Measurements from ENCODE around the gene BCL11B. TPM values are rescaled to one million over a fixed set of nuclear protein-coding genes. Genes with fewer than 3 reads are reported as not detected.

The BCL11B gene
- total and polyA plus RNA-seq, 10 of the 15 experiments (the other 5 are each of a cell fraction or from before 2014, with no cell fraction given) = 0.38 to 5.5 (median 1.3) TPM

DNA sequence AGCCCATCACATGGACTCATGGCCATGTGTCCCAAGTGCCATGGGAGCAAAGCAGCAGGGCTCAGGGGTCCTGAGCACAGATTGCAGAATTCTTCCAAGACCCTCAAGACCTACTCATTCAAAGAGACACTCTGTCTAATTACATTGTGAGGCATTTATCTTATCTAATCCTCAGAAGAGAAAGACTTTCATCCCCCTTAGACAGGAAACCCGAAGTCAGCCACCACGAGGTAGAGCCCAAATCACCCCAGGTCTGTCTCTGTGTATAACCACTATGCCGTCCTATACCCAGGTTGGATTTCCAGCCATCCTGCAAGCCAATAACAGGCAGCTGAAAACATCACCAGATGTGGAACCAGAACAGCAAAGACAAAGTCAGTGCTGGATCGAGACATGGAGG lies 8.9 kb upstream of the BCL11B start (continued):
- TF ChIP-seq, protein P1, sequence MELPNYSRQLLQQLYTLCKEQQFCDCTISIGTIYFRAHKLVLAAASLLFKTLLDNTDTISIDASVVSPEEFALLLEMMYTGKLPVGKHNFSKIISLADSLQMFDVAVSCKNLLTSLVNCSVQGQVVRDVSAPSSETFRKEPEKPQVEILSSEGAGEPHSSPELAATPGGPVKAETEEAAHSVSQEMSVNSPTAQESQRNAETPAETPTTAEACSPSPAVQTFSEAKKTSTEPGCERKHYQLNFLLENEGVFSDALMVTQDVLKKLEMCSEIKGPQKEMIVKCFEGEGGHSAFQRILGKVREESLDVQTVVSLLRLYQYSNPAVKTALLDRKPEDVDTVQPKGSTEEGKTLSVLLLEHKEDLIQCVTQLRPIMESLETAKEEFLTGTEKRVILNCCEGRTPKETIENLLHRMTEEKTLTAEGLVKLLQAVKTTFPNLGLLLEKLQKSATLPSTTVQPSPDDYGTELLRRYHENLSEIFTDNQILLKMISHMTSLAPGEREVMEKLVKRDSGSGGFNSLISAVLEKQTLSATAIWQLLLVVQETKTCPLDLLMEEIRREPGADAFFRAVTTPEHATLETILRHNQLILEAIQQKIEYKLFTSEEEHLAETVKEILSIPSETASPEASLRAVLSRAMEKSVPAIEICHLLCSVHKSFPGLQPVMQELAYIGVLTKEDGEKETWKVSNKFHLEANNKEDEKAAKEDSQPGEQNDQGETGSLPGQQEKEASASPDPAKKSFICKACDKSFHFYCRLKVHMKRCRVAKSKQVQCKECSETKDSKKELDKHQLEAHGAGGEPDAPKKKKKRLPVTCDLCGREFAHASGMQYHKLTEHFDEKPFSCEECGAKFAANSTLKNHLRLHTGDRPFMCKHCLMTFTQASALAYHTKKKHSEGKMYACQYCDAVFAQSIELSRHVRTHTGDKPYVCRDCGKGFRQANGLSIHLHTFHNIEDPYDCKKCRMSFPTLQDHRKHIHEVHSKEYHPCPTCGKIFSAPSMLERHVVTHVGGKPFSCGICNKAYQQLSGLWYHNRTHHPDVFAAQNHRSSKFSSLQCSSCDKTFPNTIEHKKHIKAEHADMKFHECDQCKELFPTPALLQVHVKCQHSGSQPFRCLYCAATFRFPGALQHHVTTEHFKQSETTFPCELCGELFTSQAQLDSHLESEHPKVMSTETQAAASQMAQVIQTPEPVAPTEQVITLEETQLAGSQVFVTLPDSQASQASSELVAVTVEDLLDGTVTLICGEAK (IDR thresholded peaks at IDR 0.05; ENCODE audit: borderline replicate concordance) = no peak
- no peak for TF ChIP-seq POLR2A (IDR thresholded peaks at IDR 0.05; ENCODE audit: low read depth, low read length)
- TF ChIP-seq TBL1XR1 (IDR thresholded peaks at IDR 0.05; ENCODE audit: low read depth, low read length) = no peak
- no peak for TF ChIP-seq ZZZ3 (IDR thresholded peaks at IDR 0.05; ENCODE audit: control insufficient read depth, insufficient read length, low read depth)
- no peak for TF ChIP-seq RUNX3 (IDR thresholded peaks at IDR 0.05; ENCODE audit: low read length)

DNA sequence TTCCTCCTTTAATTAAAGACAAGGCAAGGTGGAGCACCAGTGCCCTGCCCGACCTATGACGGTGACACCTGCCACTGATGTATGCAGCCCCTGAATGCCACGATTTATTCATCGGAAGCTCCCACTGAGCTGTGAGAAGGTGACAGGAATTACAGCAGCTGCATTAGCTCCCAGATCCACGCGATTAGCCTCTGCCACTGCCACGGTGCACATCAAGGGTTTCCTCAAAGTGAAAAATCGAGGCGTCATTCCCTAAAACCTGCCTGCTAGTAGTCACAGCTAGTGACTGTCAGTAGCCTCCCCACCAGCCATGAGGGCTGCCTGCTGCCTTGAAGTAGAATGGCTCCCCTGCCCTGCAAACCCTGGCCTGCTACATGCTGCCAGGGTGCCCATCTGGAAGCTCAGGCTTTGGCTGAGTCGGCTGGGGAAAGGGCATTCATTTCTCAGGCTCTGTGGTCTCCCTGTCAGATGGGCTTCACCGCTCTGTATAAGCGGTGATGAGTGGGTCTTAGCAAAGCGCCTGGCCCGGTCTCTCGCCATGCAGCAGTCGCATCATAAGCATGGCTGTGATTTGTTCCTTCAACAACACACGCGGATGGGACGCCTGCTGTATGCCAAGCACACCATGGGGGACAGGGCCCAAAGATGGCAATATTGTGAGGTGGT lies 8.2 kb upstream of the BCL11B start:
- POLR2A ChIA-PET = no interaction called here
- intact Hi-C loops (cut with micrococcal nuclease; ENCODE audit: unreplicated experiment) = no loop called here
- TF ChIP-seq DPF2 (IDR thresholded peaks at IDR 0.05) (no peak), NFYA (IDR thresholded peaks at IDR 0.05; ENCODE audit: borderline replicate concordance, low read depth, low read length) (no peak), ZSCAN29 (IDR thresholded peaks at IDR 0.05) (no peak), CEBPB (IDR thresholded peaks at IDR 0.05; ENCODE audit: borderline replicate concordance in 1 of 2, low read depth in 2 of 2, low read length in 2 of 2) (no peak), MTA2 (IDR thresholded peaks at IDR 0.05; ENCODE audit: low read depth) (no peak), GATAD2B (conservative IDR thresholded peaks at IDR 0.05; ENCODE audit: low read depth) (no peak), POLR2AphosphoS2 (IDR thresholded peaks at IDR 0.05; ENCODE audit: low read depth, low read length) (no peak), MEF2B (IDR thresholded peaks at IDR 0.05; ENCODE audit: partially characterized antibody, poor library complexity, severe bottlenecking) (no peak)
- TF ChIP-seq, protein P2, sequence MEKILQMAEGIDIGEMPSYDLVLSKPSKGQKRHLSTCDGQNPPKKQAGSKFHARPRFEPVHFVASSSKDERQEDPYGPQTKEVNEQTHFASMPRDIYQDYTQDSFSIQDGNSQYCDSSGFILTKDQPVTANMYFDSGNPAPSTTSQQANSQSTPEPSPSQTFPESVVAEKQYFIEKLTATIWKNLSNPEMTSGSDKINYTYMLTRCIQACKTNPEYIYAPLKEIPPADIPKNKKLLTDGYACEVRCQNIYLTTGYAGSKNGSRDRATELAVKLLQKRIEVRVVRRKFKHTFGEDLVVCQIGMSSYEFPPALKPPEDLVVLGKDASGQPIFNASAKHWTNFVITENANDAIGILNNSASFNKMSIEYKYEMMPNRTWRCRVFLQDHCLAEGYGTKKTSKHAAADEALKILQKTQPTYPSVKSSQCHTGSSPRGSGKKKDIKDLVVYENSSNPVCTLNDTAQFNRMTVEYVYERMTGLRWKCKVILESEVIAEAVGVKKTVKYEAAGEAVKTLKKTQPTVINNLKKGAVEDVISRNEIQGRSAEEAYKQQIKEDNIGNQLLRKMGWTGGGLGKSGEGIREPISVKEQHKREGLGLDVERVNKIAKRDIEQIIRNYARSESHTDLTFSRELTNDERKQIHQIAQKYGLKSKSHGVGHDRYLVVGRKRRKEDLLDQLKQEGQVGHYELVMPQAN (conservative IDR thresholded peaks at IDR 0.05) = no peak
- TF ChIP-seq, protein P3, sequence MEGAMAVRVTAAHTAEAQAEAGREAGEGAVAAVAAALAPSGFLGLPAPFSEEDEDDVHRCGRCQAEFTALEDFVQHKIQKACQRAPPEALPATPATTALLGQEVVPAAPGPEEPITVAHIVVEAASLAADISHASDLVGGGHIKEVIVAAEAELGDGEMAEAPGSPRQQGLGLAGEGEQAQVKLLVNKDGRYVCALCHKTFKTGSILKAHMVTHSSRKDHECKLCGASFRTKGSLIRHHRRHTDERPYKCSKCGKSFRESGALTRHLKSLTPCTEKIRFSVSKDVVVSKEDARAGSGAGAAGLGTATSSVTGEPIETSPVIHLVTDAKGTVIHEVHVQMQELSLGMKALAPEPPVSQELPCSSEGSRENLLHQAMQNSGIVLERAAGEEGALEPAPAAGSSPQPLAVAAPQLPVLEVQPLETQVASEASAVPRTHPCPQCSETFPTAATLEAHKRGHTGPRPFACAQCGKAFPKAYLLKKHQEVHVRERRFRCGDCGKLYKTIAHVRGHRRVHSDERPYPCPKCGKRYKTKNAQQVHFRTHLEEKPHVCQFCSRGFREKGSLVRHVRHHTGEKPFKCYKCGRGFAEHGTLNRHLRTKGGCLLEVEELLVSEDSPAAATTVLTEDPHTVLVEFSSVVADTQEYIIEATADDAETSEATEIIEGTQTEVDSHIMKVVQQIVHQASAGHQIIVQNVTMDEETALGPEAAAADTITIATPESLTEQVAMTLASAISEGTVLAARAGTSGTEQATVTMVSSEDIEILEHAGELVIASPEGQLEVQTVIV (IDR thresholded peaks at IDR 0.05; ENCODE audit: borderline replicate concordance, partially characterized antibody) = no peak

More for the DNA sequence above, 8.2 kb upstream of the BCL11B start:
- RAD21 ChIA-PET (ENCODE audit: unreplicated experiment) = no interaction called here
- Histone ChIP-seq H3K9ac (ENCODE audit: control insufficient read depth, insufficient read depth, low read length) (no peak overlapping the region), H3K27me3 (replicated peaks in 1 of 2; ENCODE audit: control insufficient read depth in 2 of 2, insufficient read depth in 2 of 2, low read length in 1 of 2) (peaks cover 0 to 9% of the 10 kb centered on the region in 2 experiments; a peak in 2 of 4 replicates), H3K4me2 (ENCODE audit: control insufficient read depth, insufficient read depth) (no peak overlapping the region), H4K20me1 (ENCODE audit: control insufficient read depth, insufficient read depth) (no peaks in the 10 kb centered on the region), H3K4me3 (no peak overlapping the region), H3K27ac (ENCODE audit: control insufficient read depth, insufficient read depth) (no peak overlapping the region), H3K36me3 (ENCODE audit: control insufficient read depth in 2 of 2, insufficient read depth in 2 of 2, low read length in 1 of 2) (no peaks in the 10 kb centered on the region), H3K79me2 (ENCODE audit: control insufficient read depth, insufficient read depth, low read length) (no peaks in the 10 kb centered on the region), H2AFZ (ENCODE audit: control insufficient read depth, low read depth, low read length) (no peak overlapping the region), H3K4me1 (ENCODE audit: control insufficient read depth, insufficient read depth, low read length) (peaks cover 8% of the 10 kb centered on the region), H3K9me3 (replicated peaks; ENCODE audit: control insufficient read depth, insufficient read depth, low read length) (no peaks in the 10 kb centered on the region)
- SMC1A ChIA-PET (ENCODE audit: uncharacterized antibody, unreplicated experiment) = no interaction called here
- no peak for ATAC-seq
- no TSS peak for BruUV-seq (replicated peaks)
- in situ Hi-C loops (cut with MboI) = no loop called here
- CTCF ChIA-PET = no interaction called here
- DNase-seq (ENCODE audit: low read depth, low spot score) = no peak
- WGBS (ENCODE audit: insufficient coverage, insufficient replicate concordance, low lambda C conversion rate, missing lambda C conversion rate) = 54% methylated on average over 19 of the region's 19 CpGs
- no peak for FAIRE-seq
